KBM-7 (cell line): ENCODE measurements around the gene NDUFAF3.
A peak's percentile ranks its signal among the peaks of the same experiment; 100 is the strongest.
"Not testable (repeated sequence)": the region's sequence is repeated elsewhere in the genome, so short reads cannot be mapped to it uniquely, and the experiment has no call there.

ENCODE experiments used
- DNase-seq: peaks from one replicate; pipeline ENCODE4 v3.0.0-alpha.2; 2015
- in situ Hi-C: fragments of 300-500 bp; cut with MboI; formaldehyde crosslinking; loops from 2 replicates; pipeline ENCODE4 v1.14.3; 2020; ENCODE audit warnings: low sequenced_read_pairs, low pct_unique_long_range_greater_than_20kb, mixed read lengths

Gene NDUFAF3

DNA sequence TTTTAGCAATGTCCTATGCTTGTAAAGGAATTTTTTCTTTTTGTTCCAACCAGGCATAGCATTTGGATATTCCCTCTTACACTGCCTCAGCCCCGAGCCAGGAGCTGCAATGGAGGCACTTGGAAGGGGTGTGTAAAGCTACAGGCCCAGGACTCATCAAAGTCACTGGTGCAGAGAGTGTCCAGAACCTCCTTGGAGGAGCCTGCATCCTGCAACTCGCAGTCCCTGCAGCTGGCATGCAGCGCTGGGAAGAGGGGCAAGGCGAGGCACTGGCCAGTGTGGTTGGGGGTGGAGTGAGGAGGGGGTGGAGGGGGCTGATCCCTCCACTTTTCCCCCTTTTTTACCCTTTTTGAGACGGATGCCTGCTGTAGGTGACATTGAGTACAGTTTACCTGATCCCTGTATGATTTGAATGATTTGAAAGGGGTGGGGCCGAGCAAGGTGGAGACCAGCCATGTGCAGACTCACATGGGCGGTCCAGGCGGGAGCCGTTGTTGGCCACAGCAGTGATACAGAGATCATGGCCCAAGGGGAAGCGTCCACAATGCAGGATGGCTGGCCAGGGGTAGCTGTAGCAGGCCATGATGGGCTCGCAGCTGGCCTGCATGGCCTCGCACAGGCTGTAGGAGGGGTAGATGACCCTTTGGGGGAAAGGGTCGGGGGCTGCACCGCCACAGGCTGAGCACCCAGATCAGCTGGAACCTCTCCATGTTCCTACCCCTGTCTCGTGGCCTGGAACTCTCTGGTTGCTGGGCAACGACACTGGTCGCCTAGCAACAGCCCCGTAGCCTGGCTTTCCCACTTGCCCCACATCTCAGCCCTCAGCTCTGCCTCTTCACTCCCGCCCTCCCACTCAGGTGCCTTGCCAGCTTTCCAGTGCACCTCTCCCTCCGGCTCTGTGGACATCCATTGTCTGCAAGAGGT is 23.9 kb upstream of the NDUFAF3 start:
- in situ Hi-C loops: no loop called here
- DNase-seq: no peak

DNA sequence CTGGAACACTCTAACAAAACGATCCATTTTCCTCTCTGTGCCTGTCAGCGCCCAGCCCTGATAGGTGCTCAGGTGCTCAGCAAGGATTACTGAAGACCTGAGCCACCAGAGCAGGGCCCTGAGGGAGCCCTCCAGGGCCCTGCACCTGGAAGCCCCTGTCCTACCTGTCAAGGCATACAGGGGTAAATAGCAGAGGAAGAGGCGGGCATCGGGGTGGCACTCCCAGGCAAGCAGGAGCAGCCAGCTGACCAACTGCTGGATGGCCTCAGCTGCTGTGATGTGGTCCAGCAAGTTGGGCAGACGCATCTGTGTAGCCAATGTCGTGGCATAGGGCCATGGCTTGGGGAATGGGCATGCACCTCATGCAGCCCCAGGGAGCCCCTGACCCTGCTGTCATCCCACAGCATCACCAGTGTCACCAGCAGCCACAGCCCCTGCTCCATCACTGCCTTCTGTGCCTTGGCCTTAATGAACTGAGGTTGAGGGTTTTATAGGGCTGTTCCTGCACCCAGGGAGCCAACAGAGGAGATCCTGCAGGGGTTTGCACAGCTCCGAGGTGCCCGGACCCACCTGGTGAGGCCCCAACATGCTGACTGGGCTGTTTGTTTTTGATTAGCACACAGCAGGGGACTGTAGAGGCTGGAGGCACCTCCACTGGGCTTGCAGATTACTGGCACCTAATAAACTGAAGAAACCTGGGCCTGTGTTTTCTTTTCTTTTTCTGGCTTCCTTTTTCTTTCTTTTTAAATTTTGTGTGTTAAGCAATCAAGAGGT is 22.6 kb upstream of the NDUFAF3 start:
- DNase-seq: no peak
- in situ Hi-C loops: no loop called here

DNA sequence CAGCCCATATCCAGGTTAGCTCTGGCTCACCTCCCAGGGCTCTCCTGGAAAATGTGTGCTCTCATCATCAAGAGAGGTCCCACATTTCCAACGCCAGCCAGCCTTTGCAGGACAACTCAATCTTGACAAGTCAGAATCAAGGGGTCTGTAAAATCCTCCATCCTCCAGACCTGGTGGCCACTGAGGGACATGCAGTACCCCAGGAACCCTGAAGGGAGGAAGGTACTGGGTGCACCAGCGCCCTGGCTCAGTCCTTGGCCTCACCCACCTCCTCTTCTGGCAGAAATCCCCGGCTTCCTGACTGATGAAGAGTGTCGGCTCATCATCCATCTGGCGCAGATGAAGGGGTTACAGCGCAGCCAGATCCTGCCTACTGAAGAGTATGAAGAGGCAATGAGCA is 20.8 kb upstream of the NDUFAF3 start:
- in situ Hi-C loops: no loop called here
- DNase-seq: no peak

DNA sequence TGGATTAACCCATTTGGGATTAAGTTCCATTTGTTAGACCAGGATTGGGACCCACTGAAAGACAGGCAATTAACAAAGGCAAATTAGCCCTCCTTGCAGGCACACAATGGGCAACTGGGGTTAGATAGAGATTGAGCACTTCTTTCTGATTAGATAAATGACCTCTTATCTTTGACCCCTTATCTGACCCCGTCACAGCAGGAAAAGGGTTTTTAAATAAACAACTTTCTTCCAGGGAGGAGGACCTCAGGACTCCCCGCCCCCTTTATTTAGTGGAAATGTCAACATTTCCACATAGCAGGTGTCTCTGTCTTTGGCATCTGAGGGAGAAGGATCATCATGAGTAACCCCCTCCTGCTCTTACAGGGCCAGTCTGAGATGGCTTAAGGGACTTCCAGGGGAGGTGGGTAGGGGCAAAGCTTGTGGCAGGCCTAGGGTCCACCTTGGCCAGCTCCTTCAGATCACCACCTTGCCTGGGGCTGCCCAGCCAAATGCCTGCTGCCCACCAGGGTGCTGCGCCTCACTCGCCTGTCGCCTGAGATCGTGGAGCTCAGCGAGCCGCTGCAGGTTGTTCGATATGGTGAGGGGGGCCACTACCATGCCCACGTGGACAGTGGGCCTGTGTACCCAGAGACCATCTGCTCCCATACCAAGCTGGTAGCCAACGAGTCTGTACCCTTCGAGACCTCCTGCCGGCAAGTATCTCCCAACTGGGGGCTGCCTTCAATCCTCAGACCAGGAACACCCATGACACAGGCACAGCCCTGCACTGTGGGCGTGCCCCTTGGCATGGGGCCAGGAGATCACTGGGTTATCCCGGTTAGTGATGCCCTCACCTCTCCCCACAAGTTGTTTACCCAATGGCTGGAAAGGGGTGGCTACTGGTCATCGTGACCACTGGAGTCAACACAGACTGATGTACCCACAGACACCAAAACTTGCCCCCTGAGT is 17.3 kb upstream of the NDUFAF3 start:
- in situ Hi-C loops: no loop called here
- no peak for DNase-seq

DNA sequence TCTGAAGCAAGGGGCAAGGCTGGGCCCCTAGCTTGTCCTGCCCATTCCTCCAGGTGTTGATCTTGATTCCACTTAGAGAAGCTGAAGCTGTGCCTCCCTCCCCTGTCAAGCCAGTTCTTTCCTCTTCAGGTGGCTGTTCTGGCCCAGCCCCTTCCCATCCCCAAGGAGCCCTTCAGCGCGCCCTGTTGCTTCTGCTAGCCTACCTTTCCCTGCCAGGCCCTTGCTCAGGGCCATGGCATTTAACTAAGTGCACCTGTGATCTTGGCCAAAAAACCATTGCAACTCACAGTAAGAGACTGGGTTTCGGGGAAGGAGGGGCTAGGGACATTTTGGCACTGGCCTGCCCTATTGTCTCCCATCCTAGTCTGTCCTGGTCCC is 16.6 kb upstream of the NDUFAF3 start:
- in situ Hi-C loops: no loop called here
- no peak for DNase-seq

DNA sequence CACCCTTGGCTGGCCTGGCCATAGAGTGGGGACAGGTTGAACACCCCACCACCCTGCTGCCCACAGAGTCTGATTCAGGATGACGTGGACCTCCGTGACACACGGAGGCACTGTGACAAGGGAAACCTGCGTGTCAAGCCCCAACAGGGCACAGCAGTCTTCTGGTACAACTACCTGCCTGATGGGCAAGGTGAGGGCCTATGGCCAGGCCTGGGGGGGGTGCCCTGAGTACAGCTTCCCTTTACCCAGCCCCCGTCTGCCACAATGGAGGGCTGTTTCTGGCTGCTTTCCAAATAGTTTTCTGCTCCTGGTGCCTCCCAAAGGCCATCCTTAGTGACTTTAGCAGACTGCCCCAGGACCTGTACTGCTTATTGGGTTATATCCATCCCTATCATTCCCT is 15.9 kb upstream of the NDUFAF3 start:
- DNase-seq: no peak
- in situ Hi-C loops: no loop called here

DNA sequence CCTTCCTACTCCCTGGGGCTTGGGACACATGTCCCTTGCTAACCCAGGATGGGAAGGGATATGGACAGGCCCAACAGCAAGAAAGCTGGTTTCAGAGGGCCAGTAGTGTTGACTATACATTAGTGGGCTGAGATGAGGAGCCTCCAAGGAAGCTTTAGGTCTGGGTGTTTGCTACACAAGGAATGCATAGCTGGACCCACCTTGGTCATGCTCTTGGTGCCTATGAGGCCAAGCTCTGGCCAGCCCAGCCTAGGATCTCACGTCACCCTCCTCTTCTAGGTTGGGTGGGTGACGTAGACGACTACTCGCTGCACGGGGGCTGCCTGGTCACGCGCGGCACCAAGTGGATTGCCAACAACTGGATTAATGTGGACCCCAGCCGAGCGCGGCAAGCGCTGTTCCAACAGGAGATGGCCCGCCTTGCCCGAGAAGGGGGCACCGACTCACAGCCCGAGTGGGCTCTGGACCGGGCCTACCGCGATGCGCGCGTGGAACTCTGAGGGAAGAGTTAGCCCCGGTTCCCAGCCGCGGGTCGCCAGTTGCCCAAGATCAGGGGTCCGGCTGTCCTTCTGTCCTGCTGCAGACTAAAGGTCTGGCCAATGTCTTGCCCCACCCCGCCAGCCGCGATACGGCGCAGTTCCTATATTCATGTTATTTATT is 15.4 kb upstream of the NDUFAF3 start:
- peak; percentile 14 for DNase-seq
- in situ Hi-C loops: no loop called here

DNA sequence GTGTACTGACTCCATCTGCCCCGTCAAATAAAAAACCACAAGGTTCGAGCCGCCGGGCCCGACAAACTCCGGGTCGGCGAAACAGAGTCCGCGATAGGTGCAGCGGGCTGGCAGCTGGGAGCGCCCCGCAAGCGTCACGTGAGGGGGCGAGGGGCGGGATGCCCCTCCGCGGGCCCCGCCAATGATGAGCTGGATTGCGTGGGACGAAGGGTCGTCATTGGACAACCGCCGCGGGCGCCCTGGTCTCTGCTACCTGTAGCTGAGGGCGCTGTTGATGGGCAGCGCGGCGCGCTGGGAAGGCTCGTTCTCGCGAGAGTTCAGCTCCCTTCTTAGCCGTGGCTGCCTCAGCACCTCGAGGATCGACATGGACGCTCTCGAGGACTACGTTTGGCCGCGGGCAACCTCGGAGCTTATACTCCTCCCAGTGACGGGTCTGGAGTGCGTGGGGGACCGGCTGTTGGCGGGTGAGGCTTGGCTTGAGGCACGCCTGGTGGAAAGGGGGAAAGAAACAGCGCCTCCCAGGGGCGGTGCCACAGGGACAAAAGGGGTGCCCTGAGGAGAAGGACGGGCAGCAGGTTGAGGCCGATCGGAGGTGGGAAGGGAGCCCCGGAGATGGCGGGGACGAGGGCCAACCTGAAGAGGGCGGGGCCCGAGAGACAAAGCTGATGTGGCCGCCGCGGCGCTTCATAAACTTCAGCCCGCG is 14.7 kb upstream of the NDUFAF3 start, which contains the start of gene WDR6:
TSS of gene WDR6 (plus strand) at position 324 of the 703 bp plus-strand sequence. CDS start at position 365, 41 bp downstream.
- in situ Hi-C loops: no loop called here
- DNase-seq: peak; percentile 97

DNA sequence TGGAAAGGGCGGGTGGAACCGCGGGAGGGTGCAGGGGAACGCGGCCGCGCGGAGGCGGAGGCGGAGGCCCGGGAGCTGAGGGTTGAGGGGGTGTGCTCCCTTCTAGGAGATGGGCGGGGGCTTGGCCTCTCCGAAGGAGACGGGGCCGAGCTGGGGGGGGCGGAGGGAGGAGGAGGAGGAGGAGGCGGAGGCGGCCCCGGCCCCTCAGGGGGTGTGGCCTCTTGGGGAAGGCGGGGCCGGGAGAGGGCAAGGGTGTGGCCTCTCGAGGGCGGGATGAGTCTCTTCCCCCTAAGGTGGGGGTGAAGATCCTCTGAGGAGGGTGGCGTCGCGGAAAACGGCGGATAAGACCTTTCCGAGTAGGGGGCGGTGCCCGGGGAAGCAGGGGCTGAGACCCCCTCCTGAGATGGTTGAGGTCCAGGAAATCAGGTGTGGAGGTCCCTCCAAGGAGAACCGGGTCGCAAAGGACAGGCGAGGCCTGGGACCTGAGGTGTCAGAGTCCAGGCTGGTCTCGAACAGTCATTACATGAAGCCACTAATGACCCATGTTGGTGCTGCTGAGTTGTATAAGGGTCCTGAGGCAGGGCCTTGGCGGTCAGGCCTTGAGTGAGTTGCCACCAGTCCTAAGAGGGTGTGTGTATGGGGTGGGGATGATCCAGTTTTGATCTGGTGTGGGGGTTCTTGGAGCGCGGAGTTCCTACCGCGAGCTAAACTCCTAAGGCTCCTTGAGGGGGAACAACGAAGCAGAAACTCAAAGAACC is 14.0 kb upstream of the NDUFAF3 start:
- peak; percentile 91 for DNase-seq

DNA sequence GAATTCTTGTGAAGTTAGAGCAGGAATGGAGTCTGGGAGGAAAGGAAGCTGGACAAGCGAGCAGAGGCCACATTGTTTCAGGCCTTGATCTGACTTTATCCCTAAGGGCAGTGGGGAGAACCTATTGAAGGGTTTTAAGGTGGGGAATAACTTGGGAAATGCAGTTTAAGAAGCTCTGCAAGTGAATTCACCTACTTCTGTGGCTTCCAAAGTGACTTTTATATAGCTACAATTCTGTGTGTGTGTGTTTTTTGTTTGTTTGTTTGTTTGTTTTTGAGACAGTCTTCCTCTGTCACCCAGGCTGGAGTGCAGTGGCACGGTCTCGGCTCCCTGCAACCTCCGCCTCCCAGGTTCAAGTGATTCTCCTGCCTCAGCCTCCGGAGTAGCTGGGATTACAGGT is 13.3 kb upstream of the NDUFAF3 start:
- in situ Hi-C loops: not testable (repeated sequence)

More for the DNA sequence above, 14.0 kb upstream of the NDUFAF3 start:
- in situ Hi-C loops: no loop called here

DNA sequence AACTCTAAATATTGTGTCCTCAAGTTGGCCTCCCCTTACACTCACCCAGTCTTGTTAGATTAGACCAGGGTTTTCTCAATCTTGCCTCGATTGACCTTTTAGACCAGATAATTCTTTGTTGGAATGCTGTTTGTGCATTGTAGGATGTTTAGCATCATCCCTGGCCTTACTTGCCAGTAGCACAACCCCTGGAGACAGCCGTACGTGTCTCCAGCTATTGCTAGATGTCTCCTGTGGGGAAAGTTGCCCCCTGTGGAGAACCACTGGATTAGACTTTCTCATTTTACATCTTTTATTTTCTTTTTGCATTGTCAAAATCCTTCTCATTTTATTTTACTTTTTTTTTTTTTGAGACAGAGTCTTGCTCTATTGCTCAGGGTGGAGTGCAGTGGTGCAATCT is 12.5 kb upstream of the NDUFAF3 start:
- DNase-seq: no peak
- in situ Hi-C loops: no loop called here

More for the DNA sequence above, 13.3 kb upstream of the NDUFAF3 start:
- DNase-seq: not testable (repeated sequence)

DNA sequence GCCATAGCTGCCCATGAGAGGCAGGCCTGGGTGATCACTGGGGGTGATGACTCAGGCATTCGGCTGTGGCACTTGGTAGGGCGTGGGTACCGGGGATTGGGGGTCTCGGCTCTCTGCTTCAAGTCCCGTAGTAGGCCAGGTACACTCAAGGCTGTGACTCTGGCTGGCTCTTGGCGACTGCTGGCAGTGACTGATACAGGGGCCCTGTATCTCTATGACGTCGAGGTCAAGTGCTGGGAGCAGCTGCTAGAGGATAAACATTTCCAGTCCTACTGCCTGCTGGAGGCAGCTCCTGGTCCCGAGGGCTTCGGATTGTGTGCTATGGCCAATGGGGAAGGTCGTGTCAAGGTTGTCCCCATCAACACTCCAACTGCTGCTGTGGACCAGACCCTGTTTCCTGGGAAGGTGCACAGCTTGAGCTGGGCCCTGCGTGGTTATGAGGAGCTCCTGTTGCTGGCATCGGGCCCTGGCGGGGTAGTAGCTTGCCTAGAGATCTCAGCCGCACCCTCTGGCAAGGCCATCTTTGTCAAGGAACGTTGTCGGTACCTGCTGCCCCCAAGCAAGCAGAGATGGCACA is 9.4 kb upstream of the NDUFAF3 start:
- no peak for DNase-seq
- in situ Hi-C loops: no loop called here

DNA sequence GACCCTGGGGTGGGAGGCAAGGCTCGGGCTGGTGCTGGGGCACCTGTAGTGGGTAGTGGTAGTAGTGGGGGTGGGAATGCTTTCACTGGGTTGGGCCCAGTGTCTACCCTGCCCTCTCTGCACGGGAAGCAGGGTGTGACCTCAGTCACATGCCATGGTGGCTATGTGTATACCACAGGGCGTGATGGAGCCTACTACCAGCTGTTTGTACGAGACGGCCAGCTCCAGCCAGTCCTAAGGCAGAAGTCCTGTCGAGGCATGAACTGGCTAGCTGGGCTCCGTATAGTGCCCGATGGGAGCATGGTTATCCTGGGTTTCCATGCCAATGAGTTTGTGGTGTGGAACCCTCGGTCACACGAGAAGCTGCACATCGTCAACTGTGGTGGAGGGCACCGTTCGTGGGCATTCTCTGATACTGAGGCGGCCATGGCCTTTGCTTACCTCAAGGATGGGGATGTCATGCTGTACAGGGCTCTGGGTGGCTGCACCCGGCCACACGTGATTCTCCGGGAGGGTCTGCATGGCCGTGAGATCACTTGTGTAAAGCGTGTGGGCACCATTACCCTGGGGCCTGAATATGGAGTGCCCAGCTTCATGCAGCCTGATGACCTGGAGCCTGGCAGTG is 8.7 kb upstream of the NDUFAF3 start:
- DNase-seq: no peak
- in situ Hi-C loops: no loop called here

DNA sequence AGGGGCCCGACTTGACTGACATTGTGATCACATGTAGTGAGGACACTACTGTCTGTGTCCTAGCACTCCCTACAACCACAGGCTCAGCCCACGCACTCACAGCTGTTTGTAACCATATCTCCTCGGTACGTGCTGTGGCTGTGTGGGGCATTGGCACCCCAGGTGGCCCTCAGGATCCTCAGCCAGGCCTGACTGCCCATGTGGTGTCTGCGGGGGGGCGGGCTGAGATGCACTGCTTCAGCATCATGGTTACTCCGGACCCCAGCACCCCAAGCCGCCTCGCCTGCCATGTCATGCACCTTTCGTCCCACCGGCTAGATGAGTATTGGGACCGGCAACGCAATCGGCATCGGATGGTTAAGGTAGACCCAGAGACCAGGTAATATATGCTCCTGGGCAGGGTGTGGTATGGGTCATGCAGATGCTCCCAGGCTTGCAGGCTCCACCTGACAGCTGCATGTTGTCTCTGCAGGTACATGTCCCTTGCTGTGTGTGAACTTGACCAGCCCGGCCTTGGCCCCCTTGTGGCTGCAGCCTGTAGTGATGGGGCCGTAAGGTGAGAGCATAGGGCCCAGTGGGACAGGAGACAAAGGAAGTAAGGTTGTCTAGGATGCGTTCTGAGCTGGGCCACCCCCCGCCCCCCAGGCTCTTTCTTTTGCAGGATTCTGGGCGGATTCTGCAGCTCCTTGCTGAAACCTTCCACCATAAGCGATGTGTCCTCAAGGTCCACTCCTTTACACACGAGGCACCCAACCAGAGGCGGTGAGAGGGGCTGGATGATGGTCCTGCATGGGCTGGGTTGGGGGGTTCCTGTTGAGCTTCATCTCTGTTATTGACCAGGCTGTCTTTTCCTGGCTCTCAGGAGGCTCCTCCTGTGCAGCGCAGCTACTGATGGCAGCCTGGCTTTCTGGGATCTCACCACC is 7.9 kb upstream of the NDUFAF3 start:
- in situ Hi-C loops: no loop called here

DNA sequence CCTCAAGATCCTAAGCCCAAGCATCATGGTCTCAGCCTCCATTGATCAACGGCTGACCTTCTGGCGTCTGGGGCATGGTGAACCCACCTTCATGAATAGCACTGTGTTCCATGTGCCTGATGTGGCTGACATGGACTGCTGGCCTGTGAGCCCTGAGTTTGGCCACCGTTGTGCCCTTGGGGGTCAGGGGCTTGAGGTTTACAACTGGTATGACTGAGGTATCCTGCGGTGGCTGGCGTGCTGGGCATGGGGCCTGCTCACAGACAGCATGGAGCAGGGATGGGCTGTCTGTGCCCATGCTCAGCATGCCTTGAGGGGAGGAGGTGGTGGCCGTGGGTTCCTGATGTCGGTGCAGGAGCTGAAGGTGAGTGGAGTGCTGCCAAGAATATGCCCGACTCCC is 6.8 kb upstream of the NDUFAF3 start:
- DNase-seq: no peak
- in situ Hi-C loops: no loop called here

More for the DNA sequence above, 7.9 kb upstream of the NDUFAF3 start:
- peak; percentile 64 for DNase-seq

DNA sequence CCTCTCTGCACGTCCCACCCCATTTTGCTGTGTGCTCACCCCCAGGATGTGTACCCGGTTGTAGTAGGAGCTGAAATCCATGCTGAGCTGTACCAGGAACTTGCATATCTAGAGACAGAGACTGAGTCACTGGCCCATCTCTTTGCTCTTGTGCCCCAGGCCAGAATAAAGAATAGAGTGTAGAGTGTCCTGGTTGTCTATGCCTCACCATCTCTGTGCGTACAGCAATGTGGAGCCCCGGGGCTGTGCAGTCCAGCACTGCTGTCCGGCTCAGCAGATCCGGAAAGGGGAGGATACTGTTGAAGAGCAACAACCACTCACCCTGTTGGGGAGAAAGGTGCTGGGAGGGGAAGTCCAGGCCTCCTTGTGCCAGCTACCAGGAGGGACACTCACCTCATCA is 6.2 kb upstream of the NDUFAF3 start:
- DNase-seq: no peak
- in situ Hi-C loops: no loop called here
